Left lung (tissue), 10 donors: ENCODE measurements around the gene PDZD7. TPM values are rescaled to one million over a fixed set of nuclear protein-coding genes. Genes with fewer than 3 reads are reported as not detected.

Source experiments
- ATAC-seq: fragments of 200-7000 bp; cut with Tn5 transposase; one replicate; pipeline ENCODE4 v1.9.1; 2020; ENCODE audit warnings: moderate library complexity
- DNase-seq, 4 donors: peaks; one replicate each; pipeline ENCODE4 v3.0.0-alpha.2; 2013 to 2020
- H3K27ac ChIP-seq, 2 donors: fragments of 200-600 bp; sonication (generic) in 1 of 2; one replicate each; pipeline versions ENCODE4 v1.5.0 to v1.8.0; 2020 to 2021
- H3K27me3 ChIP-seq, 2 donors: fragments of 200-600 bp; sonication (generic) in 1 of 2; one replicate each; pipeline versions ENCODE4 v1.5.0 to v1.8.0; 2020 to 2021
- H3K36me3 ChIP-seq, 2 donors: fragments of 200-600 bp; sonication (generic) in 1 of 2; one replicate each; pipeline versions ENCODE4 v1.5.0 to v1.8.0; 2020 to 2021
- H3K4me1 ChIP-seq, 2 donors: fragments of 200-600 bp; one replicate each; pipeline ENCODE4 v1.8.0; 2021
- H3K4me3 ChIP-seq, 2 donors: fragments of 200-600 bp; sonication (generic) in 1 of 2; one replicate each; pipeline versions ENCODE4 v1.5.0 to v1.8.0; 2020 to 2021; ENCODE audit warnings: mild to moderate bottlenecking in 1 of 2
- H3K9me3 ChIP-seq, 2 donors: fragments of 200-600 bp; sonication (generic) in 1 of 2; one replicate each; pipeline versions ENCODE4 v1.5.0 to v1.8.0; 2020 to 2021
- intact Hi-C, 2 donors: fragments of 100-400 bp; cut with DNase I; formaldehyde crosslinking; loops; one replicate each; pipeline versions ENCODE4 v1.11.2 to v1.14.2; 2022
- polyA plus RNA-seq, 6 donors: library from polyadenylated mRNA; unstranded; fragments of 120-200 nt; gene quantifications; one replicate each; pipeline ENCODE4 v1.2.1, GENCODE V29; 2013; ENCODE audit not compliant: insufficient read length in 6 of 6
- total RNA-seq, 2 donors: library from RNA; stranded (reverse); fragmentation: NEBNext Ultra II Directional; extraction: Animal tissue kit (Norgen Biotek cat#: 25700); gene quantifications; one replicate each; pipeline ENCODE4 v1.2.1, GENCODE V29; 2021
- TF ChIP-seq, protein P1 (sequence below), 2 donors: fragments of 200-600 bp; sonication (generic) in 1 of 2; IDR thresholded peaks; one replicate each; pipeline versions ENCODE4 v1.5.0 to v1.8.0; 2021; ENCODE audit warnings: antibody characterized with exemption in 2 of 2
- donor health status: DM: no; HTN: yes; CAD: no.
- donor health status: DM: no; HTN: no; CAD: no.

The PDZD7 gene
- total and polyA plus RNA-seq, 8 donors: 0.41 to 0.96 (median 0.71) TPM

DNA sequence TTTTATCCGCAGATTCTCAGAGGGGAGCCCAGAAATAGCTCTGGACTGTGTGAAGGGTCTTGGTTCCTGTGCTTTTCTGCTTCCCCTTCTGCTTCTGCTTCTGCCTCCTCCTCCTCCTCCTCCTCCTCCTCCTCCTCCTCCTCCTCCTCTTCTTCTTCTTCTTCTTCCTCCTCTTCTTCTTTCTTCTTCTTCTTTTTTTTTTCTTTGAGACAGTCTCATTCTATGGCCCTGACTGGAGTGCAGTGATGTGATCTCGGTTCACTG lies 11.6 kb downstream of the PDZD7 start:
- H3K36me3 ChIP-seq: no peaks in the 10 kb centered on the region
- DNase-seq: no peak
- peaks cover 0 to 13% of the 10 kb centered on the region in 2 donors for H3K4me1 ChIP-seq
- no peak for ATAC-seq
- no peak overlapping the region for H3K27ac ChIP-seq
- TF ChIP-seq, protein P1, sequence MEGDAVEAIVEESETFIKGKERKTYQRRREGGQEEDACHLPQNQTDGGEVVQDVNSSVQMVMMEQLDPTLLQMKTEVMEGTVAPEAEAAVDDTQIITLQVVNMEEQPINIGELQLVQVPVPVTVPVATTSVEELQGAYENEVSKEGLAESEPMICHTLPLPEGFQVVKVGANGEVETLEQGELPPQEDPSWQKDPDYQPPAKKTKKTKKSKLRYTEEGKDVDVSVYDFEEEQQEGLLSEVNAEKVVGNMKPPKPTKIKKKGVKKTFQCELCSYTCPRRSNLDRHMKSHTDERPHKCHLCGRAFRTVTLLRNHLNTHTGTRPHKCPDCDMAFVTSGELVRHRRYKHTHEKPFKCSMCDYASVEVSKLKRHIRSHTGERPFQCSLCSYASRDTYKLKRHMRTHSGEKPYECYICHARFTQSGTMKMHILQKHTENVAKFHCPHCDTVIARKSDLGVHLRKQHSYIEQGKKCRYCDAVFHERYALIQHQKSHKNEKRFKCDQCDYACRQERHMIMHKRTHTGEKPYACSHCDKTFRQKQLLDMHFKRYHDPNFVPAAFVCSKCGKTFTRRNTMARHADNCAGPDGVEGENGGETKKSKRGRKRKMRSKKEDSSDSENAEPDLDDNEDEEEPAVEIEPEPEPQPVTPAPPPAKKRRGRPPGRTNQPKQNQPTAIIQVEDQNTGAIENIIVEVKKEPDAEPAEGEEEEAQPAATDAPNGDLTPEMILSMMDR (IDR thresholded peaks at IDR 0.05): no peak
- no peaks in the 10 kb centered on the region for H3K9me3 ChIP-seq
- intact Hi-C loops: no loop called here
- H3K4me3 ChIP-seq: no peak overlapping the region
- peaks cover 0 to 33% of the 10 kb centered on the region in 2 donors for H3K27me3 ChIP-seq

GRCh38 chr10:101018600-101019439 lies 12.1 kb downstream of the PDZD7 start:
- peaks cover 0 to 19% of the 10 kb centered on the region in 2 donors for H3K4me1 ChIP-seq
- ATAC-seq (peak; percentile 88), DNase-seq (peak in 3 of 4 donors; percentile 64 to 93 (median 82))
- no peak overlapping the region for H3K27ac ChIP-seq
- peaks cover 0 to 33% of the 10 kb centered on the region in 2 donors for H3K27me3 ChIP-seq
- no peaks in the 10 kb centered on the region for H3K36me3 ChIP-seq
- TF ChIP-seq, protein P1 (IDR thresholded peaks at IDR 0.05): peak; percentile 45 to 74
- H3K9me3 ChIP-seq: no peaks in the 10 kb centered on the region
- intact Hi-C loops: no loop called here
- no peak overlapping the region for H3K4me3 ChIP-seq

DNA sequence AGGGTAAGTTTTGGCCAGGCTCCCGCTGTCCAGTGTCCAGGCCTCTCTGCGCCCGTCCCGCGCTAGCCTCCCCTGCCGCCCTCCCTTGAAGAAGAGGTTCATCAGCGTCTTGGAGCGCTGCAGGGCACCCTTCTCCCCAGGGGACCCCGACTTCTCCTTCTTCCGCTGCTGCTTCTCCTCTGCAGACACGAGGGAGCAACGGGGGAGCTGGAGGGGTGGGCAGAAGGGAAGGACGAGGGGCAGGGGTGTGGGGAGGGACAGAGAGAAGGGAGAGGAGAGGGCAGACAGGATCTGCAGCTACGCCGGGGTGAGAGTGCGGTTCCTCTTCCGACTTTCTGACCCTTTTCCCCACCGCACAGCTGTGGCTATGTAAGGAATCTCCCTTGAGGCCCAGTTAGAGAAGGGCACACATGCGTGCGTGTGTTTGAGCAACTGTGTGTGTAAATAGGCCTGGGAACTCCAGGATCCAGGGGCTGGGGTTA lies 12.8 kb downstream of the PDZD7 start:
- TF ChIP-seq, protein P1 (IDR thresholded peaks at IDR 0.05): no peak
- intact Hi-C loops: no loop called here
- Histone ChIP-seq H3K4me3 (no peak overlapping the region), H3K27me3 (peaks cover 0 to 33% of the 10 kb centered on the region in 2 donors), H3K27ac (no peak overlapping the region), H3K4me1 (peaks cover under 1 to 25% of the 10 kb centered on the region in 2 donors), H3K9me3 (no peaks in the 10 kb centered on the region), H3K36me3 (no peaks in the 10 kb centered on the region)
- no peak for ATAC-seq
- peak in 1 of 4 donors; percentile 57 for DNase-seq

- H3K4me3 ChIP-seq: no peak overlapping the region
- no peak for ATAC-seq
- TF ChIP-seq, protein P1 (IDR thresholded peaks at IDR 0.05): no peak
- peaks cover 0 to 33% of the 10 kb centered on the region in 2 donors for H3K27me3 ChIP-seq
- H3K9me3 ChIP-seq: no peaks in the 10 kb centered on the region
- H3K36me3 ChIP-seq: no peaks in the 10 kb centered on the region
- DNase-seq: peak in 1 of 4 donors; percentile 15
- no peak overlapping the region for H3K27ac ChIP-seq
- H3K4me1 ChIP-seq: peaks cover 4 to 39% of the 10 kb centered on the region in 2 donors
- intact Hi-C loops: no loop called here
Measured at GRCh38 chr10:101016814-101017213, 14.1 kb downstream of the PDZD7 start.

DNA sequence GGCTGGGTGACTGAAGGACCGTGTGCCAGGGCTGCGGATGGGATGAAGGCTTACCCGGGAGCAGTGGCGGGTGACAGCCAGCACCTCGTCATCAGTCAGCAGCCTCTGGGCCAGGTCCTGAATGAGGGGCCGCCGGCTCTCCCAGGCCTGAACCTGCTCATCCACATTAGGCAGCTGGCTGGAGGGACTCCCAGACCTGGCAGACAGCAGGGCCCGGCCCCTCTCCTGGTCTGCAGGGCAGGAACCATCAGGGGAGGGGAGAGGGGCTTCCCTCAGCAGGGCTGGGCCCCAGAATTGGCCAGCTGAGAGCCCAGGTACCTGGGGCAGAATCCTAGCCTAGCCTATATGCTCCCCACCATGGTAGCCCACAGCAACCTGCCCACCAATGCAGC lies 15.4 kb downstream of the PDZD7 start:
- Histone ChIP-seq H3K9me3 (no peaks in the 10 kb centered on the region), H3K4me3 (no peak overlapping the region), H3K36me3 (no peaks in the 10 kb centered on the region), H3K27me3 (peaks cover 0 to 33% of the 10 kb centered on the region in 2 donors), H3K4me1 (peaks cover 4 to 39% of the 10 kb centered on the region in 2 donors), H3K27ac (no peak overlapping the region)
- intact Hi-C loops: no loop called here
- DNase-seq (peak in 1 of 4 donors; percentile 73), ATAC-seq (no peak)
- TF ChIP-seq, protein P1 (IDR thresholded peaks at IDR 0.05): no peak
